Breast epithelium (tissue), 3 donors: ENCODE data around the gene DHX57.

Experiments
- CTCF ChIP-seq, 3 donors: fragments of 450-650 bp; IDR thresholded peaks; one replicate each; pipeline ENCODE4 v1.5.1; 2016 to 2017; ENCODE audit warnings: antibody characterized with exemption in 3 of 3, mild to moderate bottlenecking in 3 of 3, moderate library complexity in 3 of 3
- POLR2AphosphoS5 ChIP-seq, 3 donors: sonication (generic); formaldehyde crosslinking; IDR thresholded peaks; one replicate each; pipeline ENCODE4 v1.6.1; 2017; ENCODE audit warnings: antibody characterized with exemption in 3 of 3

GRCh38 chr2:38797250-38797676, 78.5 kb downstream of the DHX57 start:
- TF ChIP-seq CTCF (IDR thresholded peaks at IDR 0.05) (no peak), POLR2AphosphoS5 (IDR thresholded peaks at IDR 0.05) (no peak)
